ENCODE data around the gene DLG2. TPM values are rescaled to one million over a fixed set of nuclear protein-coding genes. Genes with fewer than 3 reads are reported as not detected.

Gene DLG2
- total and polyA plus RNA-seq, 2 of the 8 experiments (the other 6 are each of a cell fraction or from before 2014, with no cell fraction given): 1.7 to 14.3 TPM

- Histone ChIP-seq H3K14ac (ENCODE audit: insufficient read length) (no peak overlapping the region), H3K79me1 (ENCODE audit: low read depth, low read length) (no peaks in the 10 kb centered on the region), H2AFZ (ENCODE audit: low read length) (no peak overlapping the region), H3K56ac (replicated peaks; ENCODE audit: insufficient read length, low read depth, low read length) (no peak overlapping the region), H3K9me3 (ENCODE audit: insufficient read depth in 2 of 2, low read depth in 1 of 2, low read length in 1 of 2) (peaks cover 0 to 5% of the 10 kb centered on the region in 2 experiments; a peak in 1 of 4 replicates), H3K9ac (replicated peaks in 1 of 4; ENCODE audit: extremely low read depth in 1 of 4, low read depth in 3 of 4, low read length in 3 of 4) (no peak overlapping the region), H3K27me3 (replicated peaks in 1 of 4; ENCODE audit: control insufficient read depth in 3 of 4, extremely low read depth in 1 of 4, insufficient read depth in 3 of 4, low read length in 3 of 4) (no peaks in the 10 kb centered on the region), H3K4me3 (ENCODE audit: extremely low read depth in 1 of 4, insufficient read depth in 2 of 4, low read depth in 3 of 4, low read length in 4 of 4) (no peak overlapping the region), H4K20me1 (replicated peaks in 1 of 2; ENCODE audit: control insufficient read depth in 1 of 2, insufficient read depth in 2 of 2, low read length in 2 of 2) (no peaks in the 10 kb centered on the region), H3K79me2 (ENCODE audit: control insufficient read depth in 1 of 2, insufficient read depth in 2 of 2, low read length in 2 of 2) (no peaks in the 10 kb centered on the region), H3K23ac (ENCODE audit: insufficient read length) (no peak overlapping the region), H3K23me2 (ENCODE audit: low read depth, low read length) (no peaks in the 10 kb centered on the region), H4K8ac (ENCODE audit: extremely low read depth, insufficient read depth, low read length) (no peak overlapping the region), H4K5ac (ENCODE audit: insufficient read length, low read depth, low read length) (no peak overlapping the region), H2AK5ac (ENCODE audit: low read depth, low read length) (no peak overlapping the region), H3K4ac (replicated peaks; ENCODE audit: insufficient read length, low read depth, low read length) (no peak overlapping the region), H3K4me1 (replicated peaks in 1 of 4; ENCODE audit: control insufficient read depth in 3 of 4, insufficient read depth in 4 of 4, low read length in 3 of 4) (no peaks in the 10 kb centered on the region), H2BK12ac (ENCODE audit: low read depth, low read length) (no peak overlapping the region), H2BK5ac (ENCODE audit: low read depth, low read length) (no peak overlapping the region), H3K4me2 (ENCODE audit: insufficient read depth in 1 of 2, low read depth in 2 of 2, low read length in 2 of 2) (no peak overlapping the region), H2BK20ac (ENCODE audit: low read length) (no peak overlapping the region), H3K36me3 (ENCODE audit: control insufficient read depth in 2 of 4, insufficient read depth in 4 of 4, low read length in 3 of 4) (no peaks in the 10 kb centered on the region), H3K18ac (ENCODE audit: extremely low read depth, low read length) (no peak overlapping the region), H4K91ac (replicated peaks; ENCODE audit: insufficient read length, low read length) (no peak overlapping the region), H3K27ac (ENCODE audit: low read depth, low read length) (no peak overlapping the region), H2BK15ac (ENCODE audit: low read length) (no peak overlapping the region), H2BK120ac (replicated peaks; ENCODE audit: low read depth, low read length) (no peak overlapping the region)
- 89% methylated on average over 6 of the region's 6 CpGs; no CpG with 5 or more reads in 1 of the 2 experiments for WGBS, 2 experiments (ENCODE audit: extremely low coverage in 1 of 2, insufficient coverage in 1 of 2, insufficient read length in 1 of 2, insufficient replicate concordance in 2 of 2, low coverage in 1 of 2, low lambda C conversion rate in 2 of 2, missing lambda C conversion rate in 1 of 2)
- CTCF ChIA-PET (ENCODE audit: partially characterized antibody): interaction anchor here (1.0 kb wide), 2 partner anchors 12 to 69 kb away, joined by 3 to 4 read pairs; no protein-coding TSS in a partner anchor
- TF ChIP-seq CTBP2 (IDR thresholded peaks at IDR 0.05; ENCODE audit: borderline replicate concordance, insufficient read depth, insufficient read length, low read length) (no peak), RFX5 (IDR thresholded peaks at IDR 0.05; ENCODE audit: borderline replicate concordance, low read depth, low read length) (no peak), NRF1 (IDR thresholded peaks at IDR 0.05; ENCODE audit: low read depth, low read length) (no peak), YY1 (IDR thresholded peaks at IDR 0.05; ENCODE audit: low read depth, low read length) (no peak), TAF7 (optimal IDR thresholded peaks at IDR 0.05; ENCODE audit: borderline replicate concordance, low read depth, low read length) (no peak), RBBP5 (IDR thresholded peaks at IDR 0.05; ENCODE audit: borderline replicate concordance, low read depth, low read length) (no peak), JUND (IDR thresholded peaks at IDR 0.05; ENCODE audit: low read length) (no peak), BCL11A (IDR thresholded peaks at IDR 0.05; ENCODE audit: low read depth in 2 of 2, low read length in 2 of 2) (no peak)
- TF ChIP-seq, protein P1, sequence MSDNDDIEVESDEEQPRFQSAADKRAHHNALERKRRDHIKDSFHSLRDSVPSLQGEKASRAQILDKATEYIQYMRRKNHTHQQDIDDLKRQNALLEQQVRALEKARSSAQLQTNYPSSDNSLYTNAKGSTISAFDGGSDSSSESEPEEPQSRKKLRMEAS (IDR thresholded peaks at IDR 0.05): no peak
- no peak for DNase-seq (ENCODE audit: low read depth in 1 of 2, low spot score in 2 of 2)
- FAIRE-seq: no peak
- POLR2A ChIA-PET (ENCODE audit: partially characterized antibody): no interaction called here
Observed at GRCh38 chr11:83744620-83745192, 1882.4 kb downstream of the DLG2 start.
